ENCODE measurements around the gene CPNE7. TPM values are rescaled to one million over a fixed set of nuclear protein-coding genes. Genes with fewer than 3 reads are reported as not detected.

Gene CPNE7
- total and polyA plus RNA-seq, 10 of the 15 experiments (the other 5 are each of a cell fraction or from before 2014, with no cell fraction given), result 0.29 to 46.9 (median 17.5) TPM

GRCh38 chr16:89577055-89577759, 1.6 kb downstream of the CPNE7 start:
- ChIA-PET POLR2A (no interaction called here), CTCF (no interaction called here), RAD21 (ENCODE audit: unreplicated experiment) (no interaction called here), SMC1A (ENCODE audit: uncharacterized antibody, unreplicated experiment) (no interaction called here)
- H3K27me3 ChIP-seq (replicated peaks in 1 of 2; ENCODE audit: control insufficient read depth in 2 of 2, insufficient read depth in 2 of 2, low read length in 1 of 2), result no peaks in the 10 kb centered on the region; a peak in 1 of 4 replicates
- H3K4me3 ChIP-seq, result no peak overlapping the region
- intact Hi-C loops (cut with micrococcal nuclease; ENCODE audit: unreplicated experiment) (no loop called here), in situ Hi-C loops (cut with MboI) (no loop called here)
- ATAC-seq (no peak), DNase-seq (ENCODE audit: low read depth, low spot score) (no peak), FAIRE-seq (no peak)
- H3K9me3 ChIP-seq (replicated peaks; ENCODE audit: control insufficient read depth, insufficient read depth, low read length), result no peaks in the 10 kb centered on the region; the same call in 2 of the 3 replicates
- WGBS (ENCODE audit: insufficient coverage, insufficient replicate concordance, low lambda C conversion rate, missing lambda C conversion rate), result 79% methylated on average over 24 of the region's 25 CpGs
- H4K20me1 ChIP-seq (ENCODE audit: control insufficient read depth, insufficient read depth), result no peaks in the 10 kb centered on the region
- H3K9ac ChIP-seq (ENCODE audit: control insufficient read depth, insufficient read depth, low read length), result no peak overlapping the region
- H3K27ac ChIP-seq (ENCODE audit: control insufficient read depth, insufficient read depth), result no peak overlapping the region
- H2AFZ ChIP-seq (ENCODE audit: control insufficient read depth, low read depth, low read length), result no peak overlapping the region
- H3K36me3 ChIP-seq (ENCODE audit: control insufficient read depth in 2 of 2, insufficient read depth in 2 of 2, low read length in 1 of 2), result no peaks in the 10 kb centered on the region
- H3K4me1 ChIP-seq (ENCODE audit: control insufficient read depth, insufficient read depth, low read length), result peaks cover 10% of the 10 kb centered on the region
- H3K79me2 ChIP-seq (ENCODE audit: control insufficient read depth, insufficient read depth, low read length), result no peaks in the 10 kb centered on the region
- H3K4me2 ChIP-seq (ENCODE audit: control insufficient read depth, insufficient read depth), result no peak overlapping the region
- BruUV-seq (replicated peaks), result no TSS peak
- TF ChIP-seq MTA3 (IDR thresholded peaks at IDR 0.05; ENCODE audit: borderline replicate concordance, low read length) (no peak), CHD4 (IDR thresholded peaks at IDR 0.05) (no peak), NFXL1 (IDR thresholded peaks at IDR 0.05; ENCODE audit: borderline replicate concordance) (no peak), ZNF622 (IDR thresholded peaks at IDR 0.05) (no peak), SPI1 (IDR thresholded peaks at IDR 0.05; ENCODE audit: borderline replicate concordance, insufficient read depth, low read depth, low read length) (no peak), ZNF687 (IDR thresholded peaks at IDR 0.05) (no peak), ATF3 (IDR thresholded peaks at IDR 0.05; ENCODE audit: borderline replicate concordance, extremely low read depth, low read depth, low read length) (no peak), ATF7 (IDR thresholded peaks at IDR 0.05; ENCODE audit: low read depth) (no peak), NR2C2 (IDR thresholded peaks at IDR 0.05; ENCODE audit: borderline replicate concordance, control insufficient read depth, insufficient read length, low read depth) (no peak), ZNF274 (IDR thresholded peaks at IDR 0.05; ENCODE audit: insufficient read depth, insufficient read length) (no peak), SP1 (IDR thresholded peaks at IDR 0.05; ENCODE audit: low read depth, low read length) (no peak)
- TF ChIP-seq, protein P1, sequence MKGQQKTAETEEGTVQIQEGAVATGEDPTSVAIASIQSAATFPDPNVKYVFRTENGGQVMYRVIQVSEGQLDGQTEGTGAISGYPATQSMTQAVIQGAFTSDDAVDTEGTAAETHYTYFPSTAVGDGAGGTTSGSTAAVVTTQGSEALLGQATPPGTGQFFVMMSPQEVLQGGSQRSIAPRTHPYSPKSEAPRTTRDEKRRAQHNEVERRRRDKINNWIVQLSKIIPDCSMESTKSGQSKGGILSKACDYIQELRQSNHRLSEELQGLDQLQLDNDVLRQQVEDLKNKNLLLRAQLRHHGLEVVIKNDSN (IDR thresholded peaks at IDR 0.05; ENCODE audit: borderline replicate concordance, extremely low read length, insufficient read depth, low read depth, low read length), result no peak

All from GM12878 (cell line).